HG02642 (cell line): Measurements from ENCODE around the gene PYY.
"Not testable (repeated sequence)": the region's sequence is repeated elsewhere in the genome, so short reads cannot be mapped to it uniquely, and the experiment has no call there.

ENCODE experiments used
- ATAC-seq: cut with Tn5 transposase; IDR thresholded peaks from one replicate; pipeline ENCODE4 v1.9.1; 2021; ENCODE audit warnings: mild to moderate bottlenecking; ENCODE audit not compliant: unreplicated experiment, poor library complexity

Gene PYY

GRCh38 chr17:43979671-43980070 is 25.9 kb upstream of the PYY start:
- no peak for ATAC-seq

- ATAC-seq: no peak
These were observed 25.3 kb upstream of the PYY start for GRCh38 chr17:43979011-43979410.

GRCh38 chr17:43978078-43978477 is 24.3 kb upstream of the PYY start:
- ATAC-seq: no peak

GRCh38 chr17:43976963-43977837 is 23.5 kb upstream of the PYY start:
- ATAC-seq: no peak

GRCh38 chr17:43975898-43976297 is 22.2 kb upstream of the PYY start:
- no peak for ATAC-seq

- no peak for ATAC-seq
These were observed 20.9 kb upstream of the PYY start for GRCh38 chr17:43974382-43975266.

- not testable (repeated sequence) for ATAC-seq
These were observed 18.9 kb upstream of the PYY start for GRCh38 chr17:43972444-43973212.

GRCh38 chr17:43971436-43971835 is 17.7 kb upstream of the PYY start:
- not testable (repeated sequence) for ATAC-seq

- no peak for ATAC-seq
These were observed 16.6 kb upstream of the PYY start for GRCh38 chr17:43970366-43970765.

GRCh38 chr17:43967251-43967875 is 13.6 kb upstream of the PYY start:
- no peak for ATAC-seq

GRCh38 chr17:43966276-43966675 is 12.5 kb upstream of the PYY start:
- no peak for ATAC-seq

- no peak for ATAC-seq
These were observed 8.7 kb upstream of the PYY start for GRCh38 chr17:43962479-43962878.

- ATAC-seq: no peak
These were observed 8.2 kb upstream of the PYY start for GRCh38 chr17:43961954-43962353.

GRCh38 chr17:43961292-43961691 is 7.6 kb upstream of the PYY start:
- not testable (repeated sequence) for ATAC-seq

GRCh38 chr17:43958748-43959352 is 5.1 kb upstream of the PYY start:
- no peak for ATAC-seq

GRCh38 chr17:43956222-43956621 is 2.5 kb upstream of the PYY start:
- ATAC-seq: no peak

- ATAC-seq: no peak
These were observed 745 bp downstream of the PYY start for GRCh38 chr17:43952724-43953666.

GRCh38 chr17:43952351-43952723 is 1.4 kb downstream of the PYY start:
- ATAC-seq: no peak

- ATAC-seq: no peak
These were observed 2.0 kb downstream of the PYY start for GRCh38 chr17:43951750-43952149.
